ENCODE data around the gene PRSS22.

DNA sequence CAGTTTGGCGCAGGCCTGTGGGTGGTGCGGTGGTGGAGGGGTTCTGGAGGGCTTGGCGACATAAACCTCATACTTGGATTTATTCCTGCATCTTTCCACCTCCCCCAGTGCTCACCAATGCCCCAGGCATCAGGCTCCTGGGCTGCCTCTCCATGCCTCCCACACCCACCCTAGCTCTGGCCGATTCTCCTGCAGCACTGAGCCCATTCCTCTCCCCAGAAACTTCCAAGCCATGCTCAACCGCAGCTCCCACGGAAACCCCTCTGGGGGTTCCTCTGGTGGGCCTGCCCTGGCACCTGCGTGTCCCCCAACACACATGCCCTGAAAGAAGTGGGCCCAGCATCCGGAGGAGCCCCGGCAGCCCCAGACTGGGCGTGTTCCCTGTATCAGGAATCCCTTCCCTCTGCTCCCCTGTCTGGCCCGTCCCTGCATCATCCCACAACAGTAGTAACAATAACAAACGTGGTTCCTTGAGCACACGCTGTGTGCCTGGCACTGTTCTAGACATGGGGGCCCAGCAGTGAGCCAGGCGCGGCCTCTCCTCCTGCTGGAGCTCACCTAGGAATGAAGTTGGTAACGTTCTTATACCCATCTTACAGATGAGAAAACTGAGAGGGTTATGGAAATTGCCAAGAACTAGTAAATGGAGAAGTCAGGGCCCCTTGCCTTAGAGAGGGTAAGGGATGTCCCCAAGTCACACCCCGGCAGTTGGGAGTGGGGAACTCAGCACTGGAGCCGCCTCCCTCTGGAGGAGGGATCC, 38.6 kb downstream of the PRSS22 start:
- TF ChIP-seq, protein P1, sequence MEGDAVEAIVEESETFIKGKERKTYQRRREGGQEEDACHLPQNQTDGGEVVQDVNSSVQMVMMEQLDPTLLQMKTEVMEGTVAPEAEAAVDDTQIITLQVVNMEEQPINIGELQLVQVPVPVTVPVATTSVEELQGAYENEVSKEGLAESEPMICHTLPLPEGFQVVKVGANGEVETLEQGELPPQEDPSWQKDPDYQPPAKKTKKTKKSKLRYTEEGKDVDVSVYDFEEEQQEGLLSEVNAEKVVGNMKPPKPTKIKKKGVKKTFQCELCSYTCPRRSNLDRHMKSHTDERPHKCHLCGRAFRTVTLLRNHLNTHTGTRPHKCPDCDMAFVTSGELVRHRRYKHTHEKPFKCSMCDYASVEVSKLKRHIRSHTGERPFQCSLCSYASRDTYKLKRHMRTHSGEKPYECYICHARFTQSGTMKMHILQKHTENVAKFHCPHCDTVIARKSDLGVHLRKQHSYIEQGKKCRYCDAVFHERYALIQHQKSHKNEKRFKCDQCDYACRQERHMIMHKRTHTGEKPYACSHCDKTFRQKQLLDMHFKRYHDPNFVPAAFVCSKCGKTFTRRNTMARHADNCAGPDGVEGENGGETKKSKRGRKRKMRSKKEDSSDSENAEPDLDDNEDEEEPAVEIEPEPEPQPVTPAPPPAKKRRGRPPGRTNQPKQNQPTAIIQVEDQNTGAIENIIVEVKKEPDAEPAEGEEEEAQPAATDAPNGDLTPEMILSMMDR (IDR thresholded peaks at IDR 0.05; ENCODE audit: borderline replicate concordance, extremely low read depth, low read length, poor library complexity, severe bottlenecking), result no peak
- TF ChIP-seq EZH2 (IDR thresholded peaks at IDR 0.05; ENCODE audit: borderline replicate concordance, low read depth, low read length, severe bottlenecking), result no peak

All from DND-41 (cell line).